Measurements from ENCODE around the gene ATP10A.

DNA sequence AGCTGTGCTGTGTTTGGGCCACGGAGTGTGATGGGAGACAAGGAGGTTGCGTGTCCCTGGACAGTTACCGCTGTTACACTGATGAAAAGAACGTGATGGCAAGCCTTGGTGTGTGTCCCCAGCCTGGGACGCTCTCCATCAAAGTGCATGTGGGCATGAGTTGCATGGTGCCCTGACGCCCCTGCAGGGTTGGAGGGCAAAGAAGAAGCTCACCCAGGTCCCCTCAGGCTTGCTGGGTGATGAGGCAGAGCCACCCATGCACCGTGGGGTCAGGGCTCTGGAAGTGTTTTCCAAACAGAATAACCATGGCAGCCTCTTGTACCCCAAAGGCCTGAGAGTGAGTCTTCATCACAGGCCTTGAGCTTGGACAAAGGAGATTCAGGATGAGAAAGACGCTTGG lies 189.2 kb downstream of the ATP10A start:
- TF ChIP-seq EP300 (IDR thresholded peaks at IDR 0.05) = no peak
- TF ChIP-seq, protein P1, sequence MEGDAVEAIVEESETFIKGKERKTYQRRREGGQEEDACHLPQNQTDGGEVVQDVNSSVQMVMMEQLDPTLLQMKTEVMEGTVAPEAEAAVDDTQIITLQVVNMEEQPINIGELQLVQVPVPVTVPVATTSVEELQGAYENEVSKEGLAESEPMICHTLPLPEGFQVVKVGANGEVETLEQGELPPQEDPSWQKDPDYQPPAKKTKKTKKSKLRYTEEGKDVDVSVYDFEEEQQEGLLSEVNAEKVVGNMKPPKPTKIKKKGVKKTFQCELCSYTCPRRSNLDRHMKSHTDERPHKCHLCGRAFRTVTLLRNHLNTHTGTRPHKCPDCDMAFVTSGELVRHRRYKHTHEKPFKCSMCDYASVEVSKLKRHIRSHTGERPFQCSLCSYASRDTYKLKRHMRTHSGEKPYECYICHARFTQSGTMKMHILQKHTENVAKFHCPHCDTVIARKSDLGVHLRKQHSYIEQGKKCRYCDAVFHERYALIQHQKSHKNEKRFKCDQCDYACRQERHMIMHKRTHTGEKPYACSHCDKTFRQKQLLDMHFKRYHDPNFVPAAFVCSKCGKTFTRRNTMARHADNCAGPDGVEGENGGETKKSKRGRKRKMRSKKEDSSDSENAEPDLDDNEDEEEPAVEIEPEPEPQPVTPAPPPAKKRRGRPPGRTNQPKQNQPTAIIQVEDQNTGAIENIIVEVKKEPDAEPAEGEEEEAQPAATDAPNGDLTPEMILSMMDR (IDR thresholded peaks at IDR 0.05) = no peak
- no peak for TF ChIP-seq POLR2A (IDR thresholded peaks at IDR 0.05)
- TF ChIP-seq POLR2AphosphoS5 (IDR thresholded peaks at IDR 0.05) = no peak
